Right lobe of liver (tissue), 4 donors: Measurements from ENCODE around the gene INPP5J.

ENCODE experiments used
- CTCF ChIP-seq, 4 donors: fragments of 200-600 bp in 3 of 4; fragments of 450-650 bp in 1 of 4; IDR thresholded peaks; one replicate each; pipeline versions ENCODE4 v1.5.1 to v1.8.0; 2016 to 2022; ENCODE audit warnings: antibody characterized with exemption in 4 of 4, mild to moderate bottlenecking in 2 of 4
- POLR2A ChIP-seq: fragments of 450-650 bp; IDR thresholded peaks from one replicate; pipeline ENCODE4 v1.6.1; 2017; ENCODE audit warnings: antibody characterized with exemption, mild to moderate bottlenecking
- donor health status: DM: no; HTN: no; CAD: no.
- donor health status: DM: no; HTN: no; CAD: no.
- donor health status: DM: no; HTN: yes; CAD: no.

DNA sequence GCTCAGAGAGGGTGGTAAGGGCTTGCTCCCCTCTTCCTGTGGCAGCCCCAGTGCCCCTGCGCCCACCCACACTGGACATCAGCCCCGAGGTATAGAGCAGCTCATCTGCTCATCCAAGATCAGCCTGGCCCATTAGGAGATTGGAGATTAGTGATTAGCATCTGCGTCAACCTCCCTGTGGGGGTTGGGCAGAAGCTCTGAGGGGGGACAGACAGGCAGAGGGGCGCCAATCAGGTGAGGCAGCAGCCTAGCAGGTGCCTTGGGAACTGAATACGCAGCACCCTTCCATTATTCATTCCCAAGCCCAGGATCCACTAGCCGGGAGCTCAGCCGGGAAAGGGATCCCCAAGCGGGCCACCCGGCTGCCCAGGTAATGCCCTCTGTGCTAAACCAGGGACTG lies 30.6 kb upstream of the INPP5J start:
- TF ChIP-seq CTCF (IDR thresholded peaks at IDR 0.05) (no peak), POLR2A (no peak)
